ENCODE measurements around the gene TMEM121. TPM values are rescaled to one million over a fixed set of nuclear protein-coding genes. Genes with fewer than 3 reads are reported as not detected.
A peak's percentile ranks its signal among the peaks of the same experiment; 100 is the strongest.

The TMEM121 gene
- total RNA-seq, 1 donor: 1.8 TPM

- Histone ChIP-seq H2AFZ (ENCODE audit: low read length) (peak overlapping the region; percentile 54), H3K27me3 (ENCODE audit: insufficient read depth, low read length) (peaks cover 22% of the 10 kb centered on the region), H3K4me3 (ENCODE audit: insufficient read depth, low read length) (peak overlapping the region; percentile 73), H3K79me2 (ENCODE audit: insufficient read depth, low read length) (no peaks in the 10 kb centered on the region), H3K4me2 (ENCODE audit: insufficient read depth, low read length) (peak overlapping the region; percentile 88), H3K4me1 (ENCODE audit: insufficient read depth, low read length) (peaks cover 3% of the 10 kb centered on the region), H4K20me1 (ENCODE audit: insufficient read depth, low read length) (peaks cover 2% of the 10 kb centered on the region), H3K9me3 (ENCODE audit: low read depth, low read length) (no peaks in the 10 kb centered on the region), H3K27ac (ENCODE audit: low read depth, low read length) (peak overlapping the region; percentile 65), H3K36me3 (ENCODE audit: insufficient read depth, low read length) (no peaks in the 10 kb centered on the region)
- no peak for DNase-seq (ENCODE audit: insufficient read length, low spot score, missing footprints)
- TF ChIP-seq, protein P1, sequence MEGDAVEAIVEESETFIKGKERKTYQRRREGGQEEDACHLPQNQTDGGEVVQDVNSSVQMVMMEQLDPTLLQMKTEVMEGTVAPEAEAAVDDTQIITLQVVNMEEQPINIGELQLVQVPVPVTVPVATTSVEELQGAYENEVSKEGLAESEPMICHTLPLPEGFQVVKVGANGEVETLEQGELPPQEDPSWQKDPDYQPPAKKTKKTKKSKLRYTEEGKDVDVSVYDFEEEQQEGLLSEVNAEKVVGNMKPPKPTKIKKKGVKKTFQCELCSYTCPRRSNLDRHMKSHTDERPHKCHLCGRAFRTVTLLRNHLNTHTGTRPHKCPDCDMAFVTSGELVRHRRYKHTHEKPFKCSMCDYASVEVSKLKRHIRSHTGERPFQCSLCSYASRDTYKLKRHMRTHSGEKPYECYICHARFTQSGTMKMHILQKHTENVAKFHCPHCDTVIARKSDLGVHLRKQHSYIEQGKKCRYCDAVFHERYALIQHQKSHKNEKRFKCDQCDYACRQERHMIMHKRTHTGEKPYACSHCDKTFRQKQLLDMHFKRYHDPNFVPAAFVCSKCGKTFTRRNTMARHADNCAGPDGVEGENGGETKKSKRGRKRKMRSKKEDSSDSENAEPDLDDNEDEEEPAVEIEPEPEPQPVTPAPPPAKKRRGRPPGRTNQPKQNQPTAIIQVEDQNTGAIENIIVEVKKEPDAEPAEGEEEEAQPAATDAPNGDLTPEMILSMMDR (IDR thresholded peaks at IDR 0.05; ENCODE audit: extremely low read depth, low read depth, low read length): no peak
Observed at GRCh38 chr14:105490267-105490571, 36.2 kb upstream of the TMEM121 start.

- TF ChIP-seq, protein P1 (IDR thresholded peaks at IDR 0.05; ENCODE audit: extremely low read depth, low read depth, low read length): peak; percentile 62
- Histone ChIP-seq H3K36me3 (ENCODE audit: insufficient read depth, low read length) (no peaks in the 10 kb centered on the region), H3K4me1 (ENCODE audit: insufficient read depth, low read length) (peaks cover 3% of the 10 kb centered on the region), H4K20me1 (ENCODE audit: insufficient read depth, low read length) (peaks cover 2% of the 10 kb centered on the region), H3K4me2 (ENCODE audit: insufficient read depth, low read length) (peak within 1 kb of the TSS; percentile 89), H3K79me2 (ENCODE audit: insufficient read depth, low read length) (no peaks in the 10 kb centered on the region), H3K4me3 (ENCODE audit: insufficient read depth, low read length) (peak within 1 kb of the TSS; percentile 77), H3K27me3 (ENCODE audit: insufficient read depth, low read length) (peaks cover 22% of the 10 kb centered on the region), H3K27ac (ENCODE audit: low read depth, low read length) (peak within 1 kb of the TSS; percentile 65), H3K9me3 (ENCODE audit: low read depth, low read length) (no peaks in the 10 kb centered on the region), H2AFZ (ENCODE audit: low read length) (peak within 1 kb of the TSS; percentile 87)
- DNase-seq (ENCODE audit: insufficient read length, low spot score, missing footprints): peak; percentile 100
Observed at GRCh38 chr14:105490572-105491365, 35.6 kb upstream of the TMEM121 start, which contains the start of gene TEDC1. Gene TEDC1 (plus strand): TSS chr14:105491246. CDS start chr14:105491376, 130 bp downstream.

- peaks cover 3% of the 10 kb centered on the region for H3K4me1 ChIP-seq (ENCODE audit: insufficient read depth, low read length)
- peak overlapping the region; percentile 87 for H2AFZ ChIP-seq (ENCODE audit: low read length)
- DNase-seq (ENCODE audit: insufficient read length, low spot score, missing footprints): peak; percentile 96
- H4K20me1 ChIP-seq (ENCODE audit: insufficient read depth, low read length): peaks cover 2% of the 10 kb centered on the region
- H3K36me3 ChIP-seq (ENCODE audit: insufficient read depth, low read length): no peaks in the 10 kb centered on the region
- TF ChIP-seq, protein P1 (IDR thresholded peaks at IDR 0.05; ENCODE audit: extremely low read depth, low read depth, low read length): no peak
- H3K27me3 ChIP-seq (ENCODE audit: insufficient read depth, low read length): peaks cover 16% of the 10 kb centered on the region
- H3K79me2 ChIP-seq (ENCODE audit: insufficient read depth, low read length): no peaks in the 10 kb centered on the region
- H3K4me3 ChIP-seq (ENCODE audit: insufficient read depth, low read length): peak overlapping the region; percentile 77
- no peaks in the 10 kb centered on the region for H3K9me3 ChIP-seq (ENCODE audit: low read depth, low read length)
- no peak overlapping the region for H3K27ac ChIP-seq (ENCODE audit: low read depth, low read length)
- H3K4me2 ChIP-seq (ENCODE audit: insufficient read depth, low read length): peak overlapping the region; percentile 89
Observed at GRCh38 chr14:105491366-105491973, 34.9 kb upstream of the TMEM121 start.
